SK-N-DZ (cell line): ENCODE data around the gene QPCTL. TPM values are rescaled to one million over a fixed set of nuclear protein-coding genes. Genes with fewer than 3 reads are reported as not detected.

ENCODE experiments used
- DNase-seq: peaks from one replicate; pipeline ENCODE4 v3.0.0-alpha.2; 2015; ENCODE audit warnings: low spot score
- polyA plus RNA-seq, 2 experiments: library from polyadenylated mRNA; depleted of rRNA; stranded (reverse); fragments of >200 nt; gene quantifications; 2 replicates each; pipeline ENCODE4 v1.2.3, GENCODE V29; 2014

QPCTL gene
- polyA plus RNA-seq (2014; cell fraction: cytosol; rRNA removed): 13.2 and 17.4 TPM in 2 replicates
- 25.7 and 29.0 TPM in 2 replicates for polyA plus RNA-seq (2014; cell fraction: nucleus; rRNA removed)

- DNase-seq: peak; percentile 100
These were observed at the start of gene QPCTL for GRCh38 chr19:45692187-45693105. TSS of gene QPCTL (plus strand) at chr19:45692666. CDS start at chr19:45692704, 38 bp downstream.

- peak; percentile 85 for DNase-seq
These were observed 49.2 kb upstream of the QPCTL start for GRCh38 chr19:45643024-45643926.

DNA sequence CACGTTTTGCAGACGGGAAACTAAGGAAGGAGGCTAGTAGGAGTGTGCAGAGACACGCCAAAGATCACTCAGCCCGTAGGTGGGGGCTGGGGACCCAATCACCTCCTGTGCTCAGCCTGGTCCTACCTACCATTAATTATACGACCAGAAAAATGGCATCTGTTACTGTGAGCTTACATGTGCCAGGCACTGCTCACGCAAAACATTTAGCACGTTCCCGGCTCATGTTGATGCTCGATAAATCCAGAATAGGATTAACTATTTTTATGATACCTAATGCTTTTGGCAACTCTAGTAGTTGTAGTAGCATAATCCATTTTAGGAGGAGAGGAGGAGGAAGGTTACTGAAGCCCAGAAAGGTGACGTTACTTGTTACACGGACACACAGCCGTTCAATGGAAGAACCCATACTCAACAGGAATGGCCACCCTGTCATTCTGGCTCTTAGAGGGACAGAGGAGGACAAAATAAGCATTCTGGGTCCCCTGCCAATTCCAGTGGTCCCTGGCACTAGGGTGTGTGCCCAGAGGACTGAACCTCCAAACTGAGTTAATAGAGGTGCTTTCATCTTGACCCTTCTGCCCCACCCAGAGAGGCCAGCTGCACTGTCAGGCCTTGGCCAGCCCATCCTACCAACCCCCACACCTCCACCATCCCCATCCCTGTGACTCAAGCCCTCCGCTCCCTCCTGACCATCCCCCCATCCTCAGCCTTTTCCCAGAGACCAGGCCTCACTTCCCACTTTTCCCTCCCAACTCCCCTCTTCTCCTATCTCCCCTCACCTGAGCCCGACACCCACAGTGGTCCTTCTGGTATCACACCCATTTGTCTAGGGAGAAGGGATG is 48.3 kb upstream of the QPCTL start:
- no peak for DNase-seq

DNA sequence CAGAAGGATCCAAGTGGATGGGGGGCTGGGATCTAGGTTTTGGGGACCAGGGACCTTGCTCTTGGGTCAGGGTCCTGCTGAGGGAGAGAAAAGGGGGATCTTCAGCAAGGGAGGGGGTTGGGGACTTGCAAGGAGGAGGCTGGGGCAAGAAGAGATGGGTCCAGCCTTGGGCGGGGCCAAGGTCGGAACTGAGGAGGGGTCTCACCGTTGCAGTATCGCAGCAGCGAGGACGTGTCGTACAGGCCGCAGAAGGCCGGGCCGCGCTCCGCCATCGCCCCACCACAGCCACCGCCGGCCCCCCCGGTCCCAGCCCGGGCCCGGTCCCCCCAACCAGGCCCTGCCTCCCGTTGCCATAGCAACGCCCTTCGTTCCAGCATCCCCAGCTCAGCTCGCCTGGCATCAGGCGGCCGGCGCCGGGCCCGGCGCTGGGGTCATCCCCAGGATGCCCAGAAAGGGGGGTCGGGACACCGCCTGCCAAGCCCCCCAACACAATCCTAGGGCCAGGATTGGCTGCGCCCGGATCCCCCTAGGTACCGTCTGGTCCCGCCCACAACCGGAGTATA is 47.3 kb upstream of the QPCTL start:
- no peak for DNase-seq

DNA sequence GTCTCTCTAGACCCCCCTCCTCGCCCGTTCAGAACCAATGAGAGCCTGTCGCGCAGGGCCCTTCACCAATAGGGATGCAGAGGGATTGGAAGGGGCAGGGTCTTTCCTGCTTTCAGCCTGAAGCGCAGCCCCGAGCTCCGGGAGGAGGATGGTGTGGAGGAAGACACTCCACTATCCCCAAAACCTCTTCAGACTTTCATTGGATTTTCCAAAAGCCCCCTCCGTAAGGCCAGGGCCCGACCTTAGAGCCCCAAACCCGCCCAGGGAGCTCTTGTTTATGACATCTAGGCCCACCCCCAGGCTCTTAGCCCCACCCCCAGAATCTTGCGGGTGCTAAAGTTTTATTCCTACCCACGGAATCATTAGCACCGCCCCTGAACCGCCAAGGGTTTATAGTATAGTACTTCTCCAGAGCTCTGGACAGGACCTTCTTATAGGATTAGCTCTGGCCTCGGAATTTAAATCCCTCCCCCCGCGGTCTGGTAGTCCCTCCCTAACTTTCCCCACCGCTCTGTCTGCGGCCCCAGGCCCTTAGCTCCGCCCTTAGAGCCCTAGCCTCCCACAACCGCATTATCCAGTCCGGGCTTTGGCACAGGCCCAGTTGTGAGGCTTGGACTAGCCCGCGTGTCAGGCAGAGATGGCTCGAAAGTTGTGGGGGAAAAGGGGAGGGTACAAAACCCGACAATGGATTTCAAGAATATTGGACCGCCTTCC is 46.7 kb upstream of the QPCTL start:
- peak; percentile 96 for DNase-seq

GRCh38 chr19:45646345-45646698 is 46.1 kb upstream of the QPCTL start:
- no peak for DNase-seq

- no peak for DNase-seq
These were observed 41.7 kb upstream of the QPCTL start for GRCh38 chr19:45650722-45651121.

GRCh38 chr19:45653634-45654033 is 38.8 kb upstream of the QPCTL start:
- peak; percentile 82 for DNase-seq

GRCh38 chr19:45655073-45655472 is 37.4 kb upstream of the QPCTL start:
- DNase-seq: no peak

DNA sequence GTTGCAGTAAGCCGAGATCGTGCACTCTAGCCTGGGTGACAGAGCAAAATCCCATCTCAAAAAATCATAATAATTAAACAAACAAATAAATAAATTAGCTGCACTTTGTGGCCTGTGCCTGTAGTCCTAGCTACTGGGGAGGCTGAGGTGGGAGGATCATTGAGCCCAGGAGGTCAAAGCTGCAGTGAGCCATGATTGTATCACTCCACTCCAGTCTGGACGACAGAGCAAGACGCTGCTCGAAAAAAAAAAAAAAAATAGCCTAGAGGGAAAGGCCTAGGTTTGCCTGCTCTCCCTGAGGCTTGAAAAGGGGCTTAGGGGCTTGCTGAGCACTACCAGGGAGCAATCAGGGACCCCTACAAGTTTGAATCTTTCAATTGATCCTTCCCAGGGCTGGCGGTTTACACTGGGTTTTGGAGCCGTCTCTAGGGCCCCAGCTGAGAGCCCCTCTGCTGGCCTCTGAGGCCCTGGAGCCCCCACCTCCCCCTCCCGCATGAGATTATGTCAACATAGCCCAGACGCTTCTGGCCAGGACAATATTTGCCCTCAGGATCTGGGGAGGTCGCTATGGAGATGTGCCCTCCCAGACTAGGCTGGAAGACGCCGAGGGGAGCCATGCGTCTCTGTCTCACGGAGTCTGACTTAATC is 34.8 kb upstream of the QPCTL start:
- peak; percentile 55 for DNase-seq

DNA sequence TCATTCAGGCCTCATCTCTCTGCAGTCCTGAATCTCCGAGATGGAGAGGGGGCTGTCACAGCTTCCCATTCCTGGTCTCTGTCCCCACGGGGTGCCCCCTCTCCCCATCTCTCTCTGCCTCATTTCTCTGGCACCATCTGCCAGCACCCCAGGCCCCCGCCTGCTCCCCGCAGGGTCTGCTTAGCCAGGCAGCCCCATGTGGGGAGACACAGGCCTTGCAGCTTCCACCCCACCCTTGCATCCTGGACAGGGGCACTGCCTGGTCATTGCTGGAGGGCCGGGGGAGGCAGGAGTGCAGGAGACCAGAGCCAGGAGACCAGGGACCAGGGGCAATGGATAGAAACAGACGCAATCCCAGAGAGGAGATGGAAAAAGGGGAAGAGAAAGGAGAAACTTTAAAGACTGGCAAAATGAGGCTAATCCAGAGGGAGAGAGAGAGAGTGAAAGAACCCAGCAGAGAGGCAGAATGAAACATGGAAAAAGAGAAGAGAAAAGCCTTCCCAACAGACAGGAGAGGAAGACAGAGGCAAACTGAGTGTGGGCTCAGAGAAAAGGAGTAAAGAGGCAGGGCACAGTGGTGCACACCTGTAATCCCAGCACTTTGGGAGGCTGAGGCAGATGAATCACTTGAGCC is 33.3 kb upstream of the QPCTL start:
- DNase-seq: no peak

DNA sequence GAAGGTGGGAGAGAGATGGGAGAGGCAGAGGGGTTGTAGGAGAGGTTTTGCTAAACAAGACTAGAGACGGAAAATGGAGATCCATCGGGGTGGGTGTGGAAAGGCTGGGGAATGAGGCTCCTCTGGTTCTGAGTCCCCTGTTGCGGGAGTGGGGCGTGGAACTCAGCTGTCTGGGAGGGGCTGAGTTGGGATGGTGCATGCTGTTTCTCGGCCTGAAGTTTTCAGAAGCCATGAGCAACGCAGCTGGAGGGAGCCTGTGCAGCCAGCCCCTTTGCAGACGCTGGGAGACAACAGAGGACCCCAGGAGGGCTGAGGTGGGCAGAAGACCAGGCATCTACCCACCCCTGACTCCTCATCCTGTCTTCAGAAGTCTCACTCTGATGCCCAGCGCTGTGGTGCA is 31.8 kb upstream of the QPCTL start:
- no peak for DNase-seq

DNA sequence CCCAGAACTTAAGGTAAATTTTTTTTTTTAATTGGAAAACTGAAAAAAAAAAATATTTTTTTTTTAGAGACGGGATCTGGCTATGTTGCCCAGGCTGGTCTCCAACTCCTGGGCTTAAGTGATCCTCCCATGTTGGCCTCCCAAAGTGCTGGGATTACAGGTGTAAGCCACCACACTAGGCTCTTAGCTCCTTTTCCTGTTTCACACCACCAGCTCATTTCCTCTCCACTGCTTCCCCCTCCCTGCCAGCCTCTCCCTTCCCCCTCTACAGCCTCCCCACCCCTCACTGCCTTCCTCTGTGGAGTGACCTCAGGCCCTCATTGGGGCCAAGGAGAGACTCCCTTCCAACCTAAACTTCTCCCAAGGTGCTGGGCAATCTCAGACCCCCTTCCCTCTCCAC is 28.7 kb upstream of the QPCTL start:
- no peak for DNase-seq

- no peak for DNase-seq
These were observed 27.9 kb upstream of the QPCTL start for GRCh38 chr19:45664575-45664974.

GRCh38 chr19:45667620-45668341 is 24.7 kb upstream of the QPCTL start, which contains the start of gene GIPR:
TSS of gene GIPR (plus strand) at chr19:45668221. CDS start at chr19:45669521, 1,300 bp downstream.
- no peak for DNase-seq

- no peak for DNase-seq
These were observed 24.1 kb upstream of the QPCTL start for GRCh38 chr19:45668342-45668871.

GRCh38 chr19:45670670-45671453 is 21.6 kb upstream of the QPCTL start:
- DNase-seq: peak; percentile 78
